Measurements from ENCODE around the gene OGDHL.

The OGDHL gene

GRCh38 chr10:49689882-49690510 is 72.1 kb downstream of the OGDHL start:
- no peak for DNase-seq (ENCODE audit: low spot score)

GRCh38 chr10:49688920-49689319 is 73.2 kb downstream of the OGDHL start:
- DNase-seq (ENCODE audit: low spot score), result no peak

GRCh38 chr10:49688261-49688846 is 73.8 kb downstream of the OGDHL start:
- DNase-seq (ENCODE audit: low spot score), result no peak

- no peak for DNase-seq (ENCODE audit: low spot score)
Measured at GRCh38 chr10:49686651-49687050, 75.5 kb downstream of the OGDHL start.

Measured in NAMALWA (cell line).